NT2/D1 (cell line): ENCODE measurements around the gene AFF1.
"Not testable (repeated sequence)": the region's sequence is repeated elsewhere in the genome, so short reads cannot be mapped to it uniquely, and the experiment has no call there.

Experiments
- DNase-seq: peaks from one replicate; pipeline ENCODE4 v3.0.0-alpha.2; 2011; ENCODE audit warnings: low read depth, low spot score
- H3K27me3 ChIP-seq: 2 replicates; pipeline ENCODE4 v1.6.0; 2011; ENCODE audit warnings: mild to moderate bottlenecking; ENCODE audit not compliant: insufficient read length, insufficient read depth
- H3K36me3 ChIP-seq: 2 replicates; pipeline ENCODE4 v1.6.1; 2011; ENCODE audit warnings: mild to moderate bottlenecking, low read length, mixed read lengths; ENCODE audit not compliant: insufficient read depth, insufficient read length
- H3K4me1 ChIP-seq: 2 replicates; pipeline ENCODE4 v1.5.1; 2011; ENCODE audit not compliant: insufficient read depth, insufficient read length
- H3K4me3 ChIP-seq: 2 replicates; pipeline ENCODE4 v1.5.1; 2011; ENCODE audit warnings: low read depth; ENCODE audit not compliant: insufficient read length
- H3K9ac ChIP-seq: 2 replicates; pipeline ENCODE4 v1.6.0; 2011; ENCODE audit warnings: low read depth; ENCODE audit not compliant: insufficient read length
- H3K9me3 ChIP-seq: 2 replicates; pipeline ENCODE4 v1.5.1; 2011; ENCODE audit warnings: mild to moderate bottlenecking, low read length; ENCODE audit not compliant: insufficient read depth
- SUZ12 ChIP-seq: IDR thresholded peaks from 2 replicates; pipeline ENCODE4 v1.6.1; 2011; ENCODE audit not compliant: insufficient read length, insufficient read depth; ENCODE audit errors: extremely low read depth
- YY1 ChIP-seq: IDR thresholded peaks from 2 replicates; pipeline ENCODE4 v1.6.1; 2011; ENCODE audit not compliant: insufficient read length, insufficient read depth
- ZNF274 ChIP-seq: IDR thresholded peaks from 2 replicates; pipeline ENCODE4 v1.6.1; 2011; ENCODE audit warnings: mild to moderate bottlenecking, low read depth, low read length

Gene AFF1

DNA sequence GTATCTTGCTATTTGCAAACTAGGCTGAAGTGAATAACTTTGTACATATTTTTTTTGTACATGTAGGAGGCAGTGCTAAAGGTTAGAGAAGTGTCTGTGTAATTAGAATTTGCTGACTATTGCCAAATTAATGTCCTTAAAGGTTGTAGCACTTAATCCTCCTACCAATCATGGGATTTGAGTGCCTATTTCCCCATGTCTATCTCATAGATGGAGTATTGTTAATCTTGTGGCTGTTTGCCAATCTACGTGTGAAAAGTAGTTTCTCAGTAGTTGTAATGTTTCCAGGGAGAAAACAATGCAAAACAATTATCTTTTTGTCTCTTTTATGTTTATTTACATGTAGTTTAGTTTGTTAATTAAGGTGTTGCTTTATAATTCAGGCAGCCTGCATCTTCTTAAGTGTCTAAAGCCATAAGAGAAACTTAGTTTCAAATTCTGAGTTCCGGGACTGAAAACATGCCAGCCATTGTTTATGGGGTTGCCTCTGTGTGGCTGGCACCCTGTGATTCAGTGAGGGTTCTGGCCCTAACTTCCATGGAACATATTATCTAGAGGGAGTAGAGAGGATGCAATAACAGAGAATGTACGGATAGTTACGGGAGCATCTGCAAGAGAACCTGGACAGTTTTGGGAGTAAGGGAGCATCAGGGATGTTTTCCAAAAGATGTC lies 143.2 kb downstream of the AFF1 start:
- no peaks in the 10 kb centered on the region for H3K27me3 ChIP-seq
- no peaks in the 10 kb centered on the region for H3K4me1 ChIP-seq
- H3K4me3 ChIP-seq, result no peak overlapping the region
- no peak overlapping the region for H3K9ac ChIP-seq
- no peaks in the 10 kb centered on the region for H3K36me3 ChIP-seq
- DNase-seq, result no peak
- H3K9me3 ChIP-seq, result no peaks in the 10 kb centered on the region
- no peak for TF ChIP-seq SUZ12
- no peak for TF ChIP-seq ZNF274
- no peak for TF ChIP-seq YY1

DNA sequence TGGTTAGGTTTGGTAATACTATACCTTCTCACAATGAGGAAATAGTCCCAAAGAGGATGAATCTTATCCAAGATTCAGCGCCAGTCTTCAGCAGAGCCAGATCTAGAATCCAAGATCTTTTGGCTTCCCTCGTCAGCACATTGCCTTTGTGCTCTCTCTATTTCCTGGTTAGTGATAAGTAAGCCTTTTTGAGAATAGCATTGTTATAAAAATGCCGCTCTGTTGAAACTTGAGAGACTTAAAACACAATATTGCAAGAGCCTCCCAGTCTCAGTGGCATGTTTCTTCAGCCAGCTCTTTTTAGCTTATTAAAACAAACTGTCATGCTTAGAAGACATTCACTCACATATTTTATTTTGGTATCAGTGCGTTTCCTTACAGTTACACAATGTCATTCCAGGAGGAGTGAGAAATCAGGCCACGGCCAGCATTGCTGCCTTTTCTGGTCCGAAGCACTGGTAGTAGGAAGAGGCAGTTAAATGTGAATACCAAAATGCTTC lies 144.2 kb downstream of the AFF1 start:
- no peak for TF ChIP-seq ZNF274
- TF ChIP-seq SUZ12, result no peak
- TF ChIP-seq YY1, result no peak
- no peak for DNase-seq
- Histone ChIP-seq H3K9me3 (no peaks in the 10 kb centered on the region), H3K27me3 (no peaks in the 10 kb centered on the region), H3K4me1 (no peaks in the 10 kb centered on the region), H3K9ac (no peak overlapping the region), H3K36me3 (peaks cover under 1% of the 10 kb centered on the region), H3K4me3 (no peak overlapping the region)

DNA sequence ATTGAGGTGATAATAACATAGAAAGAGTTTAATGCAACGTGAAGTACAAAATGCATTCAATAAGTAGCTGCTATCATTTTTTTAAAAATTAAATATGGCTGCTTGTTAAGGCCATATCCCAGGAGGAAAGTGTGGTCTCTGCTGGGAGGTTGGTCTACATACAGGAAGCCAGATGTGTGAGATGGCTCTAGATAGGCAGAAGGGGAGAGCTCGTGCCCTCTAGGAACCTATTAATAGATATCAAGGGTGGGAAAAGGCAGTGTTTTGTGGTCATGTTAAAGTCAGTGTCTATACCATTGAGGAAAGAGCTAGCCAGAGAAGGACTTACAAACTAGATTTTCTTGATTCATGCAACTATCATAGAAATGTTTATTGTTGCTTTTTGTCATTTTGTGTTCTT lies 145.2 kb downstream of the AFF1 start:
- Histone ChIP-seq H3K9me3 (no peaks in the 10 kb centered on the region), H3K9ac (no peak overlapping the region), H3K4me1 (no peaks in the 10 kb centered on the region), H3K27me3 (no peaks in the 10 kb centered on the region), H3K36me3 (peaks cover 4% of the 10 kb centered on the region), H3K4me3 (no peak overlapping the region)
- no peak for DNase-seq
- TF ChIP-seq SUZ12 (no peak), ZNF274 (no peak)

DNA sequence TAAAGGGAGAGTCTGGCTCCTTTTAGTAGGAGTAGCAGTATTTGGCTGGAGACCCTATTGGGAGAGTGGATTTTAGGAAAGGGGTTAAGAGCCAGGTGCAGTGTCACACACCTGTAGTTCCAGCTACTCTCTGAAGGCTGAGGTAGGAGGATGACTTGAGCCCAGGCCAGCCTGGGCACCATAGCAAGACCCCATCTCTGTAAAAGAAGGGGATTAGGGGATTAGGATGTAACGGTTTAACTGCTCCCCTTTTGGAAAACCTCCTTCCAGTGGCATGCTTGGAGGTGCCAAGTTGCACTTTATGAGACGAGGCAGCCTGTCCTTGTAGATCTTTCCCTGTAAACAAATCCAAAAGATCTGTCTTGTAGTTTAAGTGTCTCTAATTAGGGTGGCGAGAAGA lies 145.7 kb downstream of the AFF1 start:
- no peak for TF ChIP-seq YY1
- no peak for TF ChIP-seq ZNF274
- no peak for TF ChIP-seq SUZ12
- Histone ChIP-seq H3K4me1 (no peaks in the 10 kb centered on the region), H3K9ac (no peak overlapping the region), H3K36me3 (peaks cover 4% of the 10 kb centered on the region), H3K27me3 (no peaks in the 10 kb centered on the region), H3K4me3 (no peak overlapping the region), H3K9me3 (no peaks in the 10 kb centered on the region)
- no peak for DNase-seq

DNA sequence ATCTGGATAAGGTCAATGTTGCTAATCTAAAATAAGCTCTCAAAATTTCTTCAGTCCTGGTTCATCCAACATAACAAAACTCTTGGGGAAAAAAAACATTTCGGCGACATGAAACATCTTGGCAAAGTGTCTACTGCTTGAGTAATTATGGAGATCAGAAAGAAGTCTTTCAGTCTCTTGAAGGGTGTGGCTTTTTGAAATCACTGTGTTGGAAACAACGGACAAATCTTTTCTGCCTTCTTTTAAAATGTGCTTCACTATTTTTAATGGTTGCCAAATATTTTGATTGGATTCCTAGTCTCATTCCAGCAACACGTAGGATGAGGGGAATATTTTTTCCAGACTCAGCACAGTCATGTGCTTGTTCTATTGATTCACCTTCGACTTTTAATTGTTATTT lies 147.0 kb downstream of the AFF1 start:
- DNase-seq, result no peak
- Histone ChIP-seq H3K27me3 (no peaks in the 10 kb centered on the region), H3K4me1 (no peaks in the 10 kb centered on the region), H3K9ac (no peak overlapping the region), H3K4me3 (no peak overlapping the region), H3K9me3 (no peaks in the 10 kb centered on the region), H3K36me3 (peaks cover 8% of the 10 kb centered on the region)
- TF ChIP-seq ZNF274 (no peak), SUZ12 (no peak), YY1 (no peak)

DNA sequence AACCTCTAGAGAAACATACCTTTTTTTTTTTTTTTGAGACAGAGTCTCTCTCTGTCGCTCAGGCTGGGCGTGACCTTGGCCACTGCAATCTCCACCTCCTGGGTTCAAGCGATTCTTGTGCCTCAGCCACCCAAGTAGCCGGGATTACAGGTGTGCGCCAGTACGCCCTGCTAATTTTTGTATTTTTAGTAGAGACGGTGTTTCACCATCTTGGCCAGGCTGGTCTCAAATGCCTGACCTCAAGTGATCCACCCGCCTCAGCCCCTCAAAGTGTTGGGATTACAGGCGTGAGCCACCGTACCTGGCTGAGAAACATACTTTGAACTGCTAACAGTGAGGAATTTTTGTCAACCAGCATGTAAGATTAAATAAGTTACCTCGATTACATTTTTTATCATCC lies 150.9 kb downstream of the AFF1 start:
- not testable (repeated sequence) for H3K9me3 ChIP-seq, H3K4me1 ChIP-seq, H3K9ac ChIP-seq, DNase-seq, H3K4me3 ChIP-seq, H3K27me3 ChIP-seq
- peaks cover 26% of the 10 kb centered on the region for H3K36me3 ChIP-seq

DNA sequence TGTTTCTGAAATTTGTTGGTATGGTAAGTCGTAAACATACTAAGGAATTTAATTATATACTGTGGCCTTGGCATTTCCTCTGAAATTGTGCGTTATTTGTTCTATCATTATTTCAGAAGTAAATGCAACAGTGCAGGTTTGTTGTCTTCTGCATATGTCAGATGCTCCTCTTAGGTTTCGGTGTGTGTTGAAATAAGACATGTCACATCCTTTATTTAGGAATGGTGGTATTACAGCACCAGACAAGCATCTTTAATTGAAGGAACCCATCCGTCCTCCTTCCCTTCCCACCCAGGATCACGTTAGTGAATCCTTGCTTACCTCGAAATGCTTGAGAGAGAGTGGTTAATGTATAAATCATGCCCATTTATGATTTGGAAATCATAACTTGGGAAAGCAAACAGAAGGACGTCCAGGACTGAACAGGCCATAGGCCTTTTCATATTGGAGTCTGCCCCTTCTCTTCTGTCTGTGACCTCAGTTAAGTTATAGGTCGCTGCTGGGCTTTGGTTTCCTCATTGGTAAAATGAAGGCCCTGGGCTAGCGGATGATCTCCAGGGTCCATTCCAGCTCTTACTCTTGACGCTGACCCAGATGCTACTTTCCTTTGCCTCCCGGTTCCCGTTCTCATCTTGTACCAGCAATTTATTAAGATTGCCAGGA lies 151.5 kb downstream of the AFF1 start:
- no peaks in the 10 kb centered on the region for H3K9me3 ChIP-seq
- DNase-seq, result no peak
- no peaks in the 10 kb centered on the region for H3K27me3 ChIP-seq
- H3K36me3 ChIP-seq, result peaks cover 27% of the 10 kb centered on the region
- H3K9ac ChIP-seq, result no peak overlapping the region
- H3K4me1 ChIP-seq, result no peaks in the 10 kb centered on the region
- TF ChIP-seq SUZ12 (no peak), ZNF274 (no peak), YY1 (no peak)
- no peak overlapping the region for H3K4me3 ChIP-seq
